GM12873 (cell line): ENCODE data around the gene CFAP65.

Experiments
- CTCF ChIP-seq: IDR thresholded peaks from 2 replicates; pipeline ENCODE4 v1.5.1; 2012; ENCODE audit warnings: low read depth, mild to moderate bottlenecking, moderate library complexity, low read length, control low read depth; ENCODE audit not compliant: insufficient read depth; ENCODE audit errors: missing control alignments

CFAP65 gene

GRCh38 chr2:219001577-219002394 is 39.5 kb downstream of the CFAP65 start:
- no peak for TF ChIP-seq CTCF

DNA sequence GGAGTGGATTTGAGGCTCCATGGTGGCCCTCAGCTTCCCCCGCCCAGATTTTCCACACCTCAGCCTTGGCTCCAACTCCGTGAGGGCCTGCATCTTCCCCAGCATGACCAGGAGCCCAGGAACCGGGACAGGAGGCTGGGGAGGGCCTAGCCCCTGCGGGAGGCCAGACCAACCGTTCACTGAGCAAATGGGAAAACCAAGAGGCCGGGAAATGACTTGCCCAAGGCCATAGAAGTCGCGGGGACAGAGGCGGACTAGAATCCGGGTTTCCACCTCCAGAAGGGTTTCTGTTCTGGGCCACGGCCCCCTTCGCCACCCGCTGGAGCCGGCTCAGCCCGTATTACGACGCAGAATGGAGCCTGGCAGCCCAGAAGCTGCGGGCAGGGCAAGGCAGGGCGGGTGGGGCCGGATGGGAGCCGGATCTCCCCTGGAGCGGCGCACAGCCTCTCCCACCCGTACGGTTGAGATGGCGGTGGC is 40.2 kb downstream of the CFAP65 start:
- TF ChIP-seq CTCF: no peak

GRCh38 chr2:219000569-219000960 is 40.8 kb downstream of the CFAP65 start:
- no peak for TF ChIP-seq CTCF

GRCh38 chr2:218999881-219000568 is 41.3 kb downstream of the CFAP65 start:
- no peak for TF ChIP-seq CTCF

- TF ChIP-seq CTCF: no peak
Measured at GRCh38 chr2:218999021-218999880, 42.1 kb downstream of the CFAP65 start.

DNA sequence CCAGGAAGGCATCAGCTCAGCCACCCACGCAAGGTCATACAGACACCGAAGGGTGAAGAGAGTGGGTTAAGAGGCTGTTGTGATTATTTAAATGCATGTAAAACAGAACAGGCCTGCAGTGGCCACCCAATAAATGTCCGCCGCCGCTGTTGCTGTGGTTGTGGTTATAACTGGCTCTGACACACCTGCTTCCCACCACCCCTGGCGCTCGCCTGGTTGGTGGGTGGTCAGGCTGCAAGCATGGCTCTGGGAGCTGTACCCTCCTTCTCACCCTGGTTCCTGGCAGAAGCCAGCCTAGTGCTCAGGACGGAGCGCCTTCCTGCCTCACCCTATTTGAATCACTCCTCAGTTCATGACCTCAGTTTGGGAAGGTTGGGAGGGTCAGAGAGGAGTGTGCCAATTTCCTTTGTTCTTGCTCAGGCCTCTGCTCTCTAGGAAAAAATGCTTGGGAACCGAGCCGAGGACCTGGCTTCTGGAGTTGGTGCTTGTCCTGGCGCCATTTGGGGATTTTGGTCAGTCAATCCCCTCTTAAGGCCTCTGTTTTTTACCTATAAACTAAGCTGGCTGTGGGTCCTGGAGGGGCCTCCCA is 42.8 kb downstream of the CFAP65 start:
- no peak for TF ChIP-seq CTCF
